Panc1 (cell line): ENCODE data around the gene TMEM120B. TPM values are rescaled to one million over a fixed set of nuclear protein-coding genes. Genes with fewer than 3 reads are reported as not detected.

Experiments used
- ATAC-seq: fragments of 200-7000 bp; cut with Tn5 transposase; 2 replicates; pipeline ENCODE4 v1.9.1; 2020; ENCODE audit warnings: mild to moderate bottlenecking, moderate library complexity
- BruUV-seq: library from RNA; stranded (reverse); fragments of 400-500 nt; replicated peaks from 2 replicates; lab custom pipeline; 2021; lab: Mats Ljungman, UMichigan
- CTCF ChIA-PET: fragments of 300-600 bp; sonication (Branson Sonifier 250); formaldehyde crosslinking; loops from one replicate; lab custom pipeline; 2022; ENCODE audit warnings: antibody characterized with exemption; lab: Charles Lee
- POLR2A ChIA-PET: fragments of 300-600 bp; sonication (Branson Sonifier 250); formaldehyde crosslinking; loops from one replicate; lab custom pipeline; 2022; ENCODE audit warnings: antibody characterized with exemption; lab: Charles Lee
- DNase-seq: peaks from one replicate; pipeline ENCODE4 v3.0.0-alpha.2; 2010; ENCODE audit warnings: low read depth, low spot score
- H3K27ac ChIP-seq: 2 replicates; pipeline ENCODE4 v1.5.1; 2011; ENCODE audit warnings: mild to moderate bottlenecking, low read length, inconsistent platforms
- H3K27me3 ChIP-seq: fragments of 200-500 bp; sonication (Bioruptor generic); 2 replicates; pipeline ENCODE4 v1.6.0; 2014; ENCODE audit warnings: low read length, inconsistent platforms; ENCODE audit not compliant: control insufficient read depth, insufficient read depth
- H3K36me3 ChIP-seq: fragments of 200-500 bp; sonication (Bioruptor generic); 2 replicates; pipeline ENCODE4 v1.5.1; 2014; ENCODE audit warnings: inconsistent platforms, mild to moderate bottlenecking, low read length, moderate library complexity; ENCODE audit not compliant: control insufficient read depth, insufficient read depth
- H3K4me1 ChIP-seq: 2 replicates; pipeline ENCODE4 v1.5.1; 2011; ENCODE audit warnings: inconsistent platforms, mild to moderate bottlenecking, low read length, moderate library complexity; ENCODE audit not compliant: control insufficient read depth, insufficient read depth
- H3K4me3 ChIP-seq, 2 experiments: 2 replicates each; pipeline ENCODE4 v1.5.1; 2011 to 2012; ENCODE audit warnings: low read depth in 2 of 2, low read length in 2 of 2, mild to moderate bottlenecking in 2 of 2, inconsistent platforms in 1 of 2, moderate library complexity in 1 of 2
- H3K9me3 ChIP-seq: fragments of 200-500 bp; sonication (Bioruptor generic); 2 replicates; pipeline ENCODE4 v1.5.1; 2014; ENCODE audit warnings: low read depth, mild to moderate bottlenecking, inconsistent platforms, low read length, moderate library complexity; ENCODE audit not compliant: control insufficient read depth, insufficient read depth
- CTCF ChIP-seq: fragments of 450-650 bp; IDR thresholded peaks from 2 replicates; pipeline ENCODE4 v1.5.1; 2017; ENCODE audit warnings: mild to moderate bottlenecking
- POLR2AphosphoS5 ChIP-seq: IDR thresholded peaks from 2 replicates; pipeline ENCODE4 v1.6.1; 2012; ENCODE audit warnings: mild to moderate bottlenecking, low read depth, low read length, moderate library complexity
- REST ChIP-seq, 2 experiments: IDR thresholded peaks; 2 replicates each; pipeline ENCODE4 v1.6.1; 2011 to 2012; ENCODE audit warnings: low read depth in 2 of 2, control low read depth in 1 of 2, low read length in 1 of 2, mild to moderate bottlenecking in 1 of 2, moderate library complexity in 1 of 2; ENCODE audit not compliant: insufficient read depth in 1 of 2
- SIN3A ChIP-seq: IDR thresholded peaks from 2 replicates; pipeline ENCODE4 v1.6.1; 2012; ENCODE audit warnings: low read depth, mild to moderate bottlenecking, low read length, moderate library complexity, borderline replicate concordance; ENCODE audit not compliant: insufficient read depth
- TCF7L2 ChIP-seq: IDR thresholded peaks from 2 replicates; pipeline ENCODE4 v1.6.1; 2011; ENCODE audit warnings: mild to moderate bottlenecking, low read depth, low read length, inconsistent platforms
- in situ Hi-C: cut with HindIII; loops from 2 replicates; pipeline ENCODE4 v1.10.0; 2016; ENCODE audit warnings: low sequenced_read_pairs, low pct_unique_long_range_greater_than_20kb
- intact Hi-C: fragments of 100-400 bp; cut with micrococcal nuclease; formaldehyde crosslinking; loops from one replicate; pipeline ENCODE4 v1.10.0; 2022; ENCODE audit not compliant: unreplicated experiment
- total RNA-seq: library from RNA; stranded (reverse); gene quantifications from one replicate; pipeline ENCODE4 v1.2.1, GENCODE V29; 2021; ENCODE audit not compliant: unreplicated experiment

Gene TMEM120B
- total RNA-seq, 1 experiment from 2014 or later = 22.3 TPM

GRCh38 chr12:121799842-121800693 lies 87.5 kb downstream of the TMEM120B start:
- in situ Hi-C loops (no loop called here), intact Hi-C loops (no loop called here)
- BruUV-seq = no TSS peak
- POLR2A ChIA-PET = interaction anchor here (0.5 to 0.6 kb wide), 2 partner anchors 10 to 24 kb away, joined by 6 to 7 read pairs; no protein-coding TSS in a partner anchor
- H3K27me3 ChIP-seq = no peaks in the 10 kb centered on the region
- H3K36me3 ChIP-seq = no peaks in the 10 kb centered on the region; the same call in 1 of the 2 replicates
- H3K4me3 ChIP-seq = peak overlapping the region; percentile 51 to 55
- H3K4me1 ChIP-seq = peaks cover 40% of the 10 kb centered on the region
- no peak for DNase-seq
- CTCF ChIA-PET = interaction anchor here (0.6 kb wide), 1 partner anchor 12 kb away, joined by 4 read pairs; no protein-coding TSS in a partner anchor
- TF ChIP-seq REST (IDR thresholded peaks at IDR 0.05; ENCODE audit: insufficient read depth in 1 of 2, low read depth in 2 of 2, low read length in 1 of 2) (no peak), POLR2AphosphoS5 (no peak; the same call in none of the 2 replicates), TCF7L2 (peak; percentile 96), CTCF (no peak), SIN3A (peak; percentile 61; the same call in 1 of the 2 replicates)
- no peaks in the 10 kb centered on the region for H3K9me3 ChIP-seq
- peak; percentile 44 for ATAC-seq
- H3K27ac ChIP-seq = peak overlapping the region; percentile 89

- intact Hi-C loops = no loop called here
- Histone ChIP-seq H3K27ac (peak overlapping the region; percentile 98), H3K4me3 (peak overlapping the region; percentile 55 to 72), H3K27me3 (no peaks in the 10 kb centered on the region), H3K4me1 (peaks cover 35% of the 10 kb centered on the region), H3K9me3 (no peaks in the 10 kb centered on the region), H3K36me3 (no peaks in the 10 kb centered on the region; the same call in 1 of the 2 replicates)
- no TSS peak for BruUV-seq
- ATAC-seq (no peak), DNase-seq (no peak)
- in situ Hi-C loops = no loop called here
- ChIA-PET POLR2A (no interaction called here), CTCF (interaction anchor here (0.6 kb wide), 1 partner anchor 11 kb away, joined by 4 read pairs; no protein-coding TSS in a partner anchor)
- TF ChIP-seq SIN3A = no peak; the same call in 1 of the 2 replicates
- no peak for TF ChIP-seq CTCF
- peak; percentile 48; the same call in 1 of the 2 replicates for TF ChIP-seq POLR2AphosphoS5
Measured at GRCh38 chr12:121800694-121801594, 88.4 kb downstream of the TMEM120B start.
